H1 (cell line): ENCODE measurements around the gene OR6K2. TPM values are rescaled to one million over a fixed set of nuclear protein-coding genes. Genes with fewer than 3 reads are reported as not detected.

Experiments
- CTCF ChIA-PET: fragments of 300-600 bp; sonication (Branson Sonifier 250); formaldehyde crosslinking; loops from one replicate; lab custom pipeline; 2021; ENCODE audit not compliant: partially characterized antibody; lab: Charles Lee
- POLR2A ChIA-PET: fragments of 300-600 bp; sonication (Branson Sonifier 250); formaldehyde crosslinking; loops from one replicate; lab custom pipeline; 2021; ENCODE audit warnings: inconsistent platforms; ENCODE audit not compliant: partially characterized antibody; lab: Charles Lee
- DNase-seq, 2 experiments: peaks; one replicate each; pipeline versions ENCODE4 v3.0.0 to v3.0.0-alpha.2; 2010 to 2022; ENCODE audit warnings: low spot score in 2 of 2, low read depth in 1 of 2, mixed read lengths in 1 of 2
- FAIRE-seq: peaks from 2 replicates; lab custom pipeline; 2011; peaks lifted over from hg19 to GRCh38; lab: Jason Lieb, UNC
- H2AFZ ChIP-seq: 2 replicates; pipeline ENCODE4 v1.8.1; 2012; ENCODE audit warnings: low read length, inconsistent platforms
- H2AK5ac ChIP-seq: 2 replicates; pipeline ENCODE4 v1.6.1; 2013; ENCODE audit warnings: low read depth, low read length
- H2BK120ac ChIP-seq: replicated peaks from 2 replicates; pipeline ENCODE3; 2013; ENCODE audit warnings: low read depth, low read length, inconsistent platforms
- H2BK12ac ChIP-seq: 2 replicates; pipeline ENCODE4 v1.6.1; 2013; ENCODE audit warnings: low read depth, low read length
- H2BK15ac ChIP-seq: 2 replicates; pipeline ENCODE4 v1.6.1; 2013; ENCODE audit warnings: low read length
- H2BK20ac ChIP-seq: 2 replicates; pipeline ENCODE4 v1.6.1; 2013; ENCODE audit warnings: low read length
- H2BK5ac ChIP-seq: 2 replicates; pipeline ENCODE4 v1.6.1; 2013; ENCODE audit warnings: low read depth, low read length
- H3K14ac ChIP-seq: 2 replicates; pipeline ENCODE4 v1.6.1; 2013; ENCODE audit warnings: inconsistent platforms; ENCODE audit not compliant: insufficient read length
- H3K18ac ChIP-seq: 2 replicates; pipeline ENCODE4 v1.6.1; 2013; ENCODE audit warnings: low read length; ENCODE audit errors: extremely low read depth
- H3K23ac ChIP-seq: 2 replicates; pipeline ENCODE4 v1.6.1; 2013; ENCODE audit warnings: inconsistent platforms; ENCODE audit not compliant: insufficient read length
- H3K23me2 ChIP-seq: 2 replicates; pipeline ENCODE4 v1.6.1; 2013; ENCODE audit warnings: low read depth, low read length
- H3K27ac ChIP-seq: 2 replicates; pipeline ENCODE4 v1.6.1; 2011; ENCODE audit warnings: low read depth, low read length, inconsistent platforms
- H3K27me3 ChIP-seq, 4 experiments: replicated peaks in 1 of 4; 1 replicate in 1 of 4; 2 replicates in 3 of 4; pipeline versions ENCODE4 v1.6.1 to v1.8.1; 2011 to 2013; ENCODE audit warnings: low read length in 3 of 4, mild to moderate bottlenecking in 3 of 4, inconsistent platforms in 2 of 4, mixed read lengths in 2 of 4, moderate library complexity in 1 of 4; ENCODE audit not compliant: control insufficient read depth in 3 of 4, insufficient read depth in 3 of 4; ENCODE audit errors: extremely low read depth in 1 of 4
- H3K36me3 ChIP-seq, 4 experiments: 2 replicates each; pipeline versions ENCODE4 v1.6.1 to v1.8.1; 2011 to 2013; ENCODE audit warnings: mild to moderate bottlenecking in 4 of 4, low read length in 3 of 4, moderate library complexity in 2 of 4, control low read depth in 1 of 4, inconsistent platforms in 1 of 4; ENCODE audit not compliant: insufficient read depth in 4 of 4, control insufficient read depth in 2 of 4
- H3K4ac ChIP-seq: replicated peaks from 2 replicates; pipeline ENCODE3; 2013; ENCODE audit warnings: low read length, low read depth, mixed read lengths, inconsistent platforms; ENCODE audit not compliant: insufficient read length
- H3K4me1 ChIP-seq, 4 experiments: replicated peaks in 1 of 4; 1 replicate in 1 of 4; 2 replicates in 3 of 4; pipeline versions ENCODE4 v1.6.1 to v1.8.1; 2011 to 2013; ENCODE audit warnings: low read length in 3 of 4, inconsistent platforms in 2 of 4, mixed read lengths in 1 of 4; ENCODE audit not compliant: insufficient read depth in 4 of 4, control insufficient read depth in 3 of 4
- H3K4me2 ChIP-seq, 2 experiments: 2 replicates each; pipeline versions ENCODE4 v1.6.1 to v1.8.1; 2011 to 2013; ENCODE audit warnings: low read depth in 2 of 2, low read length in 2 of 2, control low read depth in 1 of 2, inconsistent platforms in 1 of 2, mild to moderate bottlenecking in 1 of 2; ENCODE audit not compliant: insufficient read depth in 1 of 2
- H3K4me3 ChIP-seq, 4 experiments: fragments of 200-600, 300-600 bp in 1 of 4; sonication (generic), shearing (Covaris generic), sonication (Bioruptor Twin) in 1 of 4; 2 replicates each; pipeline versions ENCODE4 v1.5.1 to v1.8.1; 2011 to 2016; ENCODE audit warnings: low read length in 4 of 4, low read depth in 3 of 4, control low read depth in 2 of 4, inconsistent platforms in 2 of 4, mild to moderate bottlenecking in 2 of 4, mixed read lengths in 1 of 4, moderate library complexity in 1 of 4; ENCODE audit not compliant: insufficient read depth in 2 of 4; ENCODE audit errors: extremely low read depth in 1 of 4
- H3K56ac ChIP-seq: replicated peaks from 2 replicates; pipeline ENCODE3; 2013; ENCODE audit warnings: low read depth, mild to moderate bottlenecking, mixed read lengths, low read length, inconsistent platforms; ENCODE audit not compliant: insufficient read length
- H3K79me1 ChIP-seq: 2 replicates; pipeline ENCODE4 v1.6.1; 2013; ENCODE audit warnings: low read depth, low read length, control low read depth
- H3K79me2 ChIP-seq, 2 experiments: 2 replicates each; pipeline versions ENCODE4 v1.6.1 to v1.8.1; 2012 to 2013; ENCODE audit warnings: low read length in 2 of 2, mild to moderate bottlenecking in 2 of 2, inconsistent platforms in 1 of 2; ENCODE audit not compliant: insufficient read depth in 2 of 2, control insufficient read depth in 1 of 2
- H3K9ac ChIP-seq, 4 experiments: replicated peaks in 1 of 4; 1 replicate in 1 of 4; 2 replicates in 3 of 4; pipeline versions ENCODE4 v1.6.1 to v1.8.1; 2011 to 2013; ENCODE audit warnings: low read depth in 3 of 4, low read length in 3 of 4, control low read depth in 2 of 4, mild to moderate bottlenecking in 2 of 4, moderate library complexity in 2 of 4, inconsistent platforms in 1 of 4; ENCODE audit errors: extremely low read depth in 1 of 4
- H3K9me3 ChIP-seq, 2 experiments: 2 replicates each; pipeline versions ENCODE4 v1.6.1 to v1.8.1; 2012 to 2013; ENCODE audit warnings: mild to moderate bottlenecking in 2 of 2, moderate library complexity in 2 of 2, control low read depth in 1 of 2, inconsistent platforms in 1 of 2, low read depth in 1 of 2, low read length in 1 of 2, mixed read lengths in 1 of 2; ENCODE audit not compliant: insufficient read depth in 2 of 2
- H4K20me1 ChIP-seq, 2 experiments: replicated peaks in 1 of 2; 2 replicates each; pipeline versions ENCODE3 to v1.8.1; 2011 to 2013; ENCODE audit warnings: inconsistent platforms in 2 of 2, low read length in 2 of 2, mild to moderate bottlenecking in 1 of 2; ENCODE audit not compliant: insufficient read depth in 2 of 2, control insufficient read depth in 1 of 2
- H4K5ac ChIP-seq: 2 replicates; pipeline ENCODE4 v1.6.1; 2013; ENCODE audit warnings: low read length, low read depth, mixed read lengths, inconsistent platforms; ENCODE audit not compliant: insufficient read length
- H4K8ac ChIP-seq: 2 replicates; pipeline ENCODE4 v1.8.0; 2013; ENCODE audit warnings: mild to moderate bottlenecking, moderate library complexity, low read length, inconsistent platforms; ENCODE audit not compliant: insufficient read depth; ENCODE audit errors: extremely low read depth
- H4K91ac ChIP-seq: replicated peaks from 2 replicates; pipeline ENCODE3; 2013; ENCODE audit warnings: low read length, mixed read lengths, inconsistent platforms; ENCODE audit not compliant: insufficient read length
- CEBPB ChIP-seq: IDR thresholded peaks from 2 replicates; pipeline ENCODE4 v1.6.1; 2012; ENCODE audit warnings: low read depth, low read length
- EGR1 ChIP-seq: IDR thresholded peaks from 2 replicates; pipeline ENCODE4 v1.6.1; 2011; ENCODE audit warnings: low read depth, low read length, borderline replicate concordance
- EP300 ChIP-seq, 2 experiments: IDR thresholded peaks; 1 replicate in 1 of 2; 2 replicates in 1 of 2; pipeline ENCODE4 v1.6.1; 2011 to 2012; ENCODE audit warnings: low read depth in 2 of 2, low read length in 2 of 2, mild to moderate bottlenecking in 2 of 2, borderline replicate concordance in 1 of 2, inconsistent platforms in 1 of 2, moderate library complexity in 1 of 2
- SIRT6 ChIP-seq: IDR thresholded peaks from one replicate; pipeline ENCODE4 v1.7.1; 2012; ENCODE audit warnings: low read length, inconsistent platforms
- TCF12 ChIP-seq: IDR thresholded peaks from 2 replicates; pipeline ENCODE4 v1.6.1; 2011; ENCODE audit warnings: low read depth, mild to moderate bottlenecking, low read length
- polyA plus RNA-seq, 7 experiments: library from polyadenylated mRNA; depleted of rRNA in 3 of 7; stranded (reverse) in 5 of 7; unstranded in 2 of 7; fragments of >200 nt in 5 of 7; fragments of 200-250 nt in 2 of 7; gene quantifications; 1 replicate in 5 of 7; 2 replicates in 1 of 7; 4 replicates in 1 of 7; pipeline versions ENCODE4 v1.2.1 to v1.2.3, GENCODE V29; 2011 to 2013; ENCODE audit warnings: missing spikeins in 2 of 7, mixed read lengths in 2 of 7
- total RNA-seq: library from RNA; stranded (reverse); fragmentation: NEBNext Ultra II Directional; extraction: Animal tissue kit (Norgen Biotek cat#: 25700); gene quantifications from 2 replicates; pipeline ENCODE4 v1.2.1, GENCODE V29; 2021

Gene OR6K2
- total and polyA plus RNA-seq, 2 of the 8 experiments (the other 6 are each of a cell fraction or from before 2014, with no cell fraction given) = not detected

DNA sequence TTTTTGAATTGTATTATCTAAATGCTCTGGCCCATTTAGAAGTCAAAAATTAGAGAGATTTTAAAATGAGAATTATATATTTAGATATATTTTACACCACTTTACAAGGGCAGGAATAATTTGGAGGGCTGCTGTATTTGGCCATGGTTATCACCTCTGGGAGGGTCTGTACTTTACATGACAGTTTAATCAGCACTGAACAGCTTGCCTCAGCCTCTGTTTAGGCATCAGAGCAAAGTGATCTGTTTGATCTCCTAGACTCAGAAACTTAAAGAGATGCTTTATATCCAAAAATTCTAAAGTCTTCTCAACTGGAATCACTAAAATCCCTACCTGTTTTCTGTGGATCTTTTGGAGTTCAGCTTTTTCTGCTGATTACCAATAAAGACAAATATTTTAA lies 8.5 kb downstream of the OR6K2 start:
- H3K14ac ChIP-seq = no peak overlapping the region
- H4K91ac ChIP-seq = no peak overlapping the region
- H3K23ac ChIP-seq = no peak overlapping the region
- no peak overlapping the region for H2AFZ ChIP-seq
- no peaks in the 10 kb centered on the region for H3K4me1 ChIP-seq
- no peak for FAIRE-seq
- H3K79me2 ChIP-seq = no peaks in the 10 kb centered on the region
- no peaks in the 10 kb centered on the region for H3K79me1 ChIP-seq
- no peaks in the 10 kb centered on the region for H3K27me3 ChIP-seq
- no peak overlapping the region for H3K56ac ChIP-seq
- no peak overlapping the region for H3K27ac ChIP-seq
- DNase-seq = no peak
- no peak overlapping the region for H3K4ac ChIP-seq
- no peak overlapping the region for H2BK120ac ChIP-seq
- no peak overlapping the region for H3K4me2 ChIP-seq
- H2BK20ac ChIP-seq = no peak overlapping the region
- no peak overlapping the region for H3K4me3 ChIP-seq
- TF ChIP-seq CEBPB (no peak), TCF12 (no peak), EGR1 (no peak), SIRT6 (no peak), EP300 (IDR thresholded peaks at IDR 0.05; ENCODE audit: borderline replicate concordance in 1 of 2, low read depth in 2 of 2, low read length in 2 of 2) (no peak)
- H2BK15ac ChIP-seq = no peak overlapping the region
- no peaks in the 10 kb centered on the region for H3K36me3 ChIP-seq
- ChIA-PET POLR2A (no interaction called here), CTCF (no interaction called here)
- H3K9ac ChIP-seq = no peak overlapping the region
- H3K18ac ChIP-seq = no peak overlapping the region
- H4K20me1 ChIP-seq = no peaks in the 10 kb centered on the region
- no peak overlapping the region for H4K8ac ChIP-seq
- H2BK5ac ChIP-seq = no peak overlapping the region
- no peak overlapping the region for H2BK12ac ChIP-seq
- no peaks in the 10 kb centered on the region for H3K9me3 ChIP-seq
- H2AK5ac ChIP-seq = no peak overlapping the region
- no peak overlapping the region for H4K5ac ChIP-seq
- no peaks in the 10 kb centered on the region for H3K23me2 ChIP-seq
